ENCODE results near the gene GAB1. TPM values are rescaled to one million over a fixed set of nuclear protein-coding genes. Genes with fewer than 3 reads are reported as not detected.

Gene GAB1
- total and polyA plus RNA-seq, 2 of the 8 experiments (the other 6 are each of a cell fraction or from before 2014, with no cell fraction given), result 6.8 to 21.3 TPM

GRCh38 chr4:143326735-143327134 lies 9.9 kb upstream of the GAB1 start (continued):
- TF ChIP-seq TAF7 (optimal IDR thresholded peaks at IDR 0.05; ENCODE audit: borderline replicate concordance, low read depth, low read length) (no peak), KDM1A (IDR thresholded peaks at IDR 0.05; ENCODE audit: borderline replicate concordance, low read length) (no peak), CEBPB (IDR thresholded peaks at IDR 0.05; ENCODE audit: low read depth, low read length) (no peak), EP300 (IDR thresholded peaks at IDR 0.05; ENCODE audit: borderline replicate concordance in 1 of 2, low read depth in 2 of 2, low read length in 2 of 2) (no peak)
